Omental fat pad (tissue), 4 donors: ENCODE measurements around the gene PPP2R5D. TPM values are rescaled to one million over a fixed set of nuclear protein-coding genes. Genes with fewer than 3 reads are reported as not detected.

Source experiments
- ATAC-seq: fragments of 150-250 bp; one replicate; pipeline ENCODE4 v1.9.1; 2016; ENCODE audit warnings: mild to moderate bottlenecking, moderate library complexity; ENCODE audit not compliant: low FRiP score
- DNase-seq: peaks from one replicate; pipeline ENCODE4 v3.0.0-alpha.2; 2019; ENCODE audit warnings: low spot score
- CTCF ChIP-seq, 3 donors: fragments of 450-650 bp; IDR thresholded peaks; one replicate each; pipeline ENCODE4 v1.5.1; 2016 to 2017; ENCODE audit warnings: antibody characterized with exemption in 3 of 3, mild to moderate bottlenecking in 3 of 3, moderate library complexity in 2 of 3
- total RNA-seq, 4 donors: library from RNA; depleted of rRNA; stranded (reverse); fragments of >200 nt; gene quantifications; one replicate each; pipeline ENCODE4 v1.1.0, GENCODE V29; 2016

Gene PPP2R5D
- total RNA-seq, 4 donors from 2014 or later = 18.0 to 41.5 (median 37.4) TPM

- no peak for ATAC-seq
- no peak for DNase-seq
- TF ChIP-seq CTCF (IDR thresholded peaks at IDR 0.05) = no peak
Observed at GRCh38 chr6:42963855-42964605, 20.3 kb upstream of the PPP2R5D start.

GRCh38 chr6:42966571-42966970, 17.8 kb upstream of the PPP2R5D start:
- ATAC-seq (no peak), DNase-seq (no peak)
- no peak for TF ChIP-seq CTCF (IDR thresholded peaks at IDR 0.05)

- TF ChIP-seq CTCF (IDR thresholded peaks at IDR 0.05) = no peak
- DNase-seq (no peak), ATAC-seq (no peak)
Observed at GRCh38 chr6:42967228-42967627, 17.1 kb upstream of the PPP2R5D start.

- DNase-seq = no peak
- no peak for TF ChIP-seq CTCF (IDR thresholded peaks at IDR 0.05)
- no peak for ATAC-seq
Observed at GRCh38 chr6:42968126-42968701, 16.2 kb upstream of the PPP2R5D start.

GRCh38 chr6:42968783-42969182, 15.6 kb upstream of the PPP2R5D start:
- ATAC-seq = no peak
- no peak for DNase-seq
- no peak for TF ChIP-seq CTCF (IDR thresholded peaks at IDR 0.05)

GRCh38 chr6:42969431-42969830, 14.9 kb upstream of the PPP2R5D start:
- TF ChIP-seq CTCF (IDR thresholded peaks at IDR 0.05) = no peak
- no peak for DNase-seq
- ATAC-seq = no peak

GRCh38 chr6:42969934-42970333, 14.4 kb upstream of the PPP2R5D start:
- ATAC-seq (no peak), DNase-seq (no peak)
- no peak for TF ChIP-seq CTCF (IDR thresholded peaks at IDR 0.05)
